Fibroblast of mammary gland (primary cell): ENCODE measurements around the gene SHPK.

Experiments used
- DNase-seq: peaks from one replicate; pipeline ENCODE4 v3.0.0-alpha.2; 2010; ENCODE audit warnings: low read depth
- H3K4me3 ChIP-seq: 2 replicates; pipeline ENCODE4 v1.5.1; 2011; ENCODE audit warnings: low read depth, mild to moderate bottlenecking, low read length, moderate library complexity; ENCODE audit not compliant: control insufficient read depth
- TF ChIP-seq, protein P1 (sequence below): conservative IDR thresholded peaks from 2 replicates; pipeline ENCODE4 v1.5.1; 2011; ENCODE audit warnings: low read depth, low read length, inconsistent platforms; ENCODE audit not compliant: control insufficient read depth, insufficient read depth

The SHPK gene

GRCh38 chr17:3641717-3642486 lies 5.9 kb upstream of the SHPK start:
- TF ChIP-seq, protein P1, sequence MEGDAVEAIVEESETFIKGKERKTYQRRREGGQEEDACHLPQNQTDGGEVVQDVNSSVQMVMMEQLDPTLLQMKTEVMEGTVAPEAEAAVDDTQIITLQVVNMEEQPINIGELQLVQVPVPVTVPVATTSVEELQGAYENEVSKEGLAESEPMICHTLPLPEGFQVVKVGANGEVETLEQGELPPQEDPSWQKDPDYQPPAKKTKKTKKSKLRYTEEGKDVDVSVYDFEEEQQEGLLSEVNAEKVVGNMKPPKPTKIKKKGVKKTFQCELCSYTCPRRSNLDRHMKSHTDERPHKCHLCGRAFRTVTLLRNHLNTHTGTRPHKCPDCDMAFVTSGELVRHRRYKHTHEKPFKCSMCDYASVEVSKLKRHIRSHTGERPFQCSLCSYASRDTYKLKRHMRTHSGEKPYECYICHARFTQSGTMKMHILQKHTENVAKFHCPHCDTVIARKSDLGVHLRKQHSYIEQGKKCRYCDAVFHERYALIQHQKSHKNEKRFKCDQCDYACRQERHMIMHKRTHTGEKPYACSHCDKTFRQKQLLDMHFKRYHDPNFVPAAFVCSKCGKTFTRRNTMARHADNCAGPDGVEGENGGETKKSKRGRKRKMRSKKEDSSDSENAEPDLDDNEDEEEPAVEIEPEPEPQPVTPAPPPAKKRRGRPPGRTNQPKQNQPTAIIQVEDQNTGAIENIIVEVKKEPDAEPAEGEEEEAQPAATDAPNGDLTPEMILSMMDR: no peak
- DNase-seq: no peak
- H3K4me3 ChIP-seq: no peak overlapping the region

- TF ChIP-seq, protein P1: no peak
- no peak overlapping the region for H3K4me3 ChIP-seq
- DNase-seq: no peak
Measured at GRCh38 chr17:3641014-3641413, 5.0 kb upstream of the SHPK start.

- peak; percentile 42 for DNase-seq
- no peak overlapping the region for H3K4me3 ChIP-seq
- TF ChIP-seq, protein P1: no peak
Measured at GRCh38 chr17:3639981-3640596, 4.0 kb upstream of the SHPK start.

GRCh38 chr17:3636908-3637373 lies 891 bp upstream of the SHPK start:
- H3K4me3 ChIP-seq: peak overlapping the region; percentile 82
- TF ChIP-seq, protein P1: no peak
- DNase-seq: no peak

- peak overlapping the region; percentile 82 for H3K4me3 ChIP-seq
- TF ChIP-seq, protein P1: no peak
- DNase-seq: no peak
Measured at GRCh38 chr17:3635474-3636153, 436 bp downstream of the SHPK start.

- H3K4me3 ChIP-seq: no peak overlapping the region
- DNase-seq: no peak
- TF ChIP-seq, protein P1: no peak
Measured at GRCh38 chr17:3632287-3632686, 3.8 kb downstream of the SHPK start.
